Hematopoietic multipotent progenitor cell treated with erythropoietin and hydrocortisone succinate and interleukin-3 and kit ligand, for 8 days (in vitro differentiated cells): ENCODE measurements around the gene VTI1A.
"Not testable (repeated sequence)": the region's sequence is repeated elsewhere in the genome, so short reads cannot be mapped to it uniquely, and the experiment has no call there.

ENCODE experiments used
- DNase-seq: peaks from one replicate; pipeline ENCODE4 v3.0.0-alpha.2; 2015

Gene VTI1A

DNA sequence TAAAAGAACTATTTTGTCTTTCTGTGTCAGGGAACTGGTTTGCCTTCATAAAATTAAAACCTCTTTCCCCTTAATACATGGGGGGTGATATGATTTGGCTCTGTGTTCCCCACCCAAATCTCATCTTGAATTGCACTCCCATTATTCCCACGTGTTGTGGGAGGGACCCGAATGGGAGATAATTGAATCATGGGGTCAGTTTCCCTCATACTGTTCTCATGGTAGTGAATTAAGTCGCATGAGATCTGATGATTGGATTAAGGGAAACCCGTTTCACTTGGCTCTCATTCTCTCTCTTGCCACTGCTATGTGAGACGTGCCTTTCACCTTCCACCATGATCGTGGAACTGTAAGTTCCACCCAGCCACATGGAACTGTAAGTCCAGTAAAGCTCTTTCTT is 142.1 kb downstream of the VTI1A start:
- DNase-seq: no peak

DNA sequence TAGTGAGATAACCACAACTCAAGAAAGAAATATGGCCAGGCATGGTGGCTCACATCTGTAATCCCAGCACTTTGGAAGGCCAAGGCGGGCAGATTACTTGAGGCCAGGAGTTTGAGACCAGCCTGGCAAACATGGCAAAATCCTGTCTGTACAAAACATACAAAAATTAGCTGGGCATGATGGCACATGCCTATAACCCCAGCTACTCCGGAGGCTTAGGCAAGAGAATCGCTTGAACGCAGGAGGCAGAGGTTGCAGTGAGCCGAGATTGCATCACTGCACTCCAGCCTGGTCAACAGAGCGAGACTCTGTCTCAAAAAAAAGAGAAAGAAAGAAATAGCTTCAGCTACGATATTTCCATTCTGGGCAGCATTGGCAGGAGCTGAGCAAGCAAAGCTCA is 143.8 kb downstream of the VTI1A start:
- DNase-seq: not testable (repeated sequence)

DNA sequence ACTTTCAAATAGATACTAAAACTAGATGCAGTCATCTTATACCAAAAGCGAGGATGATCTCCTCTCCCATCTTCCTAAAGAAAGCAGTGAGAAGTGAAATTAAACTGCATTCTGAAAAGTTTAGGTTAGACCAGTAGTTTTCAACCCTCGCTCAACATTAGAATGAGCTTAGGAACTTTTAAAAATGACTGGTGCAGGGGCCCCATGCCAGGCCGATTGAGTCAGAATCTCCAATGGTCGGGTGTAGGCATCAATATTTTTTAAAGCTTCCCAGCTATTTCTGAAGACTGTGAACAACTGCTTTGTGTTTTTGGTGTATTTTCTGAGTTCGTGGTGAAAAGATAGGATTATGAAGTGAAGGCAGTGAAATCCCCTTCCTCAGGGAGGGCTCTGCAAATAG is 146.0 kb downstream of the VTI1A start:
- no peak for DNase-seq

DNA sequence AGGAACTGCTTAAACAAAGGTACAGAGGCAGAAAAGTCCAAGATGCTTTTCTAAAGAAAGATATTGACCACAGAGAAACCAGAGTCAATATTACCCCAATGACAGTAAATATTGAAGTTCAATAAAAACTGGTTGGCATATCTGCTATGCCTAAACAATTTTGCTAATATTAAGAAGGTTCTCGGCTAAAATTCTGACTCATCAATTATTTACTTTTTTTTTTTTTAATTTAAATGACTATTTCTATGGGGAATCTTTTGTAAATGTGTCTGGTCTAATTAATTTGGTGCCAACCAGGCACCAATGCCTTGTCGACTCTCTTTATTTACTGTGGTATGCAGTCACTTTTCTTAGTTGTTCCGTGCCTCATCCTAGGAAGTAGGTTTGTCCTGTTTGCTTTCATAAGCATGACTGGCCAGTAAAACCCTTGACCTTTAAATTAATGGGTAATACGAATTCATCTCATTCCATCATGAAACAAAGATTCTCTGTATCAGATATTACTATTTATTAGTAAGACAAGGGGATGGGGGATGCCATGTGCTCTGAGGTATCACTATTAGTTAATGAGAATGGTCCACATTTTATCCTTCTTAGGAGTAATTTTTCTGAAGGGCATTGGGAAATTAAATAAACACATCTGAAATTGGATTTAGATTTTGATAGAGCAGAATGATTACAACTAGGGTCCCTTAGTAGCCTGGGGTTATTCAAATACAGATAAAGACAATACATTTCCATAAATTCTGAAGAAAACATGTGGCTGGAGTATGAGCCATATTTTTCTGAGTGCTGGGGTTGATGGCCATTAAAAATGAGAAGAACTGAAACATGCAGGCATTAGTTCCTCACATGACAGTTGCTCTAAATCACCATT is 154.4 kb downstream of the VTI1A start:
- no peak for DNase-seq

DNA sequence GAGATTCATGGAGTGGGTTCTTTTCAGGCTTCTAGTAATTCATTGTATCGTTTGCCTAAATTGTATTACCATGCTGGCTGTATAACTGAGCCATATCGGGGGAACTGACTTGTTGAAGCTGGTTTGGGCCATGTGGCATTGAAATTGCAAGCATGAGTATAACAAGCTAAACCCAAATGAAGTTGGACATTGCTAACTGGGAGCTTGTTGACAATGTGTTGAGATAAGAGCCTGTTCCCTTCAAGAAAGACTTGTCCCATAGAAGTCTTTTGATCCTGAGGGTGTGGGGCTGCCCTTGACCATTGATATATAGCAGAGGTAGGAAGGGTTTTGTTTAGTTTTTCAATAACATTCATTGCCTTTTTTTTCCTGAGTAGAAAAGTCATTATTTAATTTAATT is 156.0 kb downstream of the VTI1A start:
- DNase-seq: no peak

DNA sequence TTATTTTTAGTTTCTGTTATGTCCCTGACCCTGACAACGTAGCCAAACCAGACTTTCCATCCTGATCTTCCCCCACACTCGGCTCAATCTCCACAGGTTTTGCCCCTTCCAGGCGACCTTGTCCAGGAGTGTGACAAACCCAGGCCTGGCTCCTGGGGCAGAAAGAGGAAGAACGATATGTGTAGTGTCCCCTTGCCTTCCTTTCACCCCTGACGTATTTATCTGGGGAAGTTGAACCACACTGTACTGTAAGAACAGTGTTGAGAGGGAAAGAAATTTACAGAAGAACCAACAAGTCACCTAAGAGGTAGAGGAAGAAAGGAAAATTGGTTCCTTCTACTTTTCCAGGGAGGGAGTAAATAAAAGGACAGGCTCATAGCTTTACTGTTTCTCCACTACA is 158.0 kb downstream of the VTI1A start:
- no peak for DNase-seq

DNA sequence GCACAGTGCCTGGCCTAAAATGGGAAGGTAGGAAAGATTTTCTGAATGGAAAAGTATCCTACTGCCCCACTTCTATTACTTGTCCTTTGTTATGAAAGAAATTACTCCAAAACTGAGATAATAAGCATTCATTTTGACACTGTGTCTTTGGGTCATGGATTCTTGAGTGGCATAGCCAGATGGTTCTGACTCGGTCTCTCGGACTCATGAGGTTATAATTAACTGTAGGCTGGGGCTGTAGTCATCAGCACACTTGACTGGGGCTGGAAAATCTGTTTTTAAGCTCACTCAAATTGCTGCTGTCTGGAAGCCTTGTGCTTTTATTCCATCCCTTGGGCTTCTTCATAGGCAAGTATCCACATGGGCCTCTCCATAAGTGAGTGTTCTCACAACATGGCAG is 160.5 kb downstream of the VTI1A start:
- no peak for DNase-seq

DNA sequence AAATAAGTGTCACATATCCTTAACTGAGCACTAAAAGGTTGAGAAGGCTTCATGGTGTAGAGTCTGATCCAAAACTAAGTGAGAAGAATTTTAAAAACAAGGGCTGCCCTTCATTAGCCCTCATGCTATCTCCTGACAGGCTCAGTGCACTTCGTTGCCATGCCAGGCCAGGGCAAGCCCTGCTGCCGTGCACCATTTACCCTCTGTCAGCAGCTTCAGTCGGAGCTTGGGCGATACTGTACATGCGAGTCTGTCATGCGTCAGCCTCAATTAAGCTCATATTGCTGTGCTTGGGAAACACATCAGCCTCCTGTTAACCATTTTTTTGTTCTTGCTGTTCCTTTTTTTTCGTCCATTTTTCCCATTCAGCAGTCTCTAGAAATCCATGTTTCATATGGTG is 166.6 kb downstream of the VTI1A start:
- no peak for DNase-seq

DNA sequence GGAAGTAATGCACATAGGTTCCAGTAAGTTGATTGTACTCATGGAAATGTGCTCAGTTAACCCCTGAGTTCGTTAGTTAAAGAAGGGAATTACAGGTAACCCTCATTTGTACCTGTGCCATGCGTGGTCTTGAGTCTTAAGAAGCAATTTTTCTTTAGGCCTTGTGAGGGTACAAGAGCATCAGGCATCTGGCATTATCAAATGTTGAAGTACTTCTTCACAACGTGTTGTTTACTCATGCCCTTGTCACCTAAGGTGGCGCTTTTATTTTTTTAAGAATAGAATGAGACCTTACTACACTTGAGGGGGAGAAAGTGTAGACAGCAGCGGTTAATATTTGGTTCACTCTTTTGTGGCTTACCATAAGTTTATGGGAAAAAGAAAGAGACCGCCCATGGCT is 167.1 kb downstream of the VTI1A start:
- DNase-seq: no peak

DNA sequence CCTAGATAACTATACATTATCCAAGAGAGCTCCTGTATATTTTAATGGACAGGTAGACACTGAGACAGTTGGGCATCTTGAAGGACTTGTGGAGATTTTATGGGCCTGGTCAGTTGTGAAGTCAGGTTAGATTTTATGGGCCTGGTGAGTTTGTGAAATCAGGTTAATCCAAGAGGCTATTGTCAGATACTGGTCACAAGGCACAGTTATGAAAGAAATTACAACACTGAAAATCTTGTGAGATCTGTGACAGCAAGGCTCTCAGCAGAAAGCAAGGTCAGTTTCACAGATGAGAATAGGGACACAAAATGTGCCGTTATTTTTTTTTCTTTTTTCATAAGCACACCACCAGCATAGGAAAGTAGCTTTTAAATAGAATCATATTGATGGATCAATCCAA is 167.6 kb downstream of the VTI1A start:
- DNase-seq: no peak

DNA sequence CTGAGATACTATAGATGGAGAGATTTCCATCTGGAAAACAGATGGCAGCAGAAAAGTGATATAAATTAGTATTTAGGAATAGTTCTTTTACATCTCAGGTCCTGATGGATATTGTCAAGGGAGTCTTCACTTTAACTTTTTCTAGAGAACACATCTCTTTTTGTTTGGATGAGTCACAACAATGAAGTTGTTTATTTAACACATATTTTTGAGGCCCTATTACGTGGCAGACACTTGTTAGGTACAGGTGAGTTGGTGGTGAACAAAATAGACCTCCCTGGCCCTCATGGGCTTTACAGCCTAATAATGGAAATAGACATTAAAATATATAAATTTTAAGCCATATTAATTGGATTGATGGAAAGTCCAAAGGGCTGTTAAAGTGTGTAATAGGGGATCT is 168.3 kb downstream of the VTI1A start:
- DNase-seq: no peak

DNA sequence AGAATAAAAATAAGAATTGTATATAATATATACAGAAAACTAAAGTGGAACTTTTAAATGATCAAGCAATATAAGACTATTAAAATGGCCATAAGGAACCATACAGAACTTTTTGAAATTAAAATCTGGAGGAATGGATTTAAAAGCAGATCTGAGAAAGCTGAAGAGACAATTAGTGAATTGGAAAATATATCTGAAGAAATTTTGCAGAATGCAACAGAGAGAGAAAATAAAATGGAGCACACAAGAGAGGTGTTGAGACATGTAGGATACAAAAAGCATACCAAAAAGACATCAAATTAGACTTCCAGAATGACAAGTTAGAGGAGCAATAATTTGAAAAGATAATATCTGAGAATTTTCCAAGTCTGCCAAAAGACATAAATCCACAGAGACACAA is 169.6 kb downstream of the VTI1A start:
- no peak for DNase-seq

DNA sequence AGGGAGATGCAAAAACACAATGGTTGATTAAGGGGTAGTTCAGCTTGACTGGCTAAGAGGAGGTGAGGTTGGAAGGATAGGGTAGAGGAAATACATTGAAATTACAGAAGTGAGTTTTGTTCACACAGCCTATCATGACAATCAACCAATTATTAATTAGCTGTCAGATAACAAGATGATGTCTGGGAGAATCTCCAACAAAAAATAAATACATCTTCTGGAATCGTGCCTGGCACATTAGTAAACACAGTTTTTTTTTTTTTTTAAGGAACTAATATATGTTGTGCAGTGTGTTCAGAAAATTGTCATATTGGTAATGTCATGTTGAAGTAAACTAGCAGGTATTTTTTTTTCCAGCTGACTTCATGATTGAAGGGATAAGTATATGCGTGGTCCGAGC is 171.8 kb downstream of the VTI1A start:
- DNase-seq: no peak

DNA sequence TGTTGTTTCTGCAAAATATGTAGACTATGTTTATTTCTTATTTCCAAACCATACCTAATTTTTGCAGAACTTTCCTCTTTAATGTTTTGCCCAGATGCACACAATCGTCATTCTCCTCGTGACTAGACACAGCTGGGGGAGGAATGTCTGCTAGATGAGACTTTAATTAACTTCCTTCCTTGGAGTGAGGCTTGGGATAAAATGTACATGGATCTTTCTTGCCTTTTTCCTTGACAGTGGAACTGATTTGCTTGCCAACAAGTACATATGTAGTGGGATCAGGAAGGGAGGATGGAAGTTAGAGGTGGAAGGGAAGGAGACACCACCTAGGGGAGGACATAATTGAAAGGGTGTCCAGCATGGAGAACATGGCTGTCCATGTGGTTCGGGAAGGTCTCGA is 172.5 kb downstream of the VTI1A start:
- no peak for DNase-seq

DNA sequence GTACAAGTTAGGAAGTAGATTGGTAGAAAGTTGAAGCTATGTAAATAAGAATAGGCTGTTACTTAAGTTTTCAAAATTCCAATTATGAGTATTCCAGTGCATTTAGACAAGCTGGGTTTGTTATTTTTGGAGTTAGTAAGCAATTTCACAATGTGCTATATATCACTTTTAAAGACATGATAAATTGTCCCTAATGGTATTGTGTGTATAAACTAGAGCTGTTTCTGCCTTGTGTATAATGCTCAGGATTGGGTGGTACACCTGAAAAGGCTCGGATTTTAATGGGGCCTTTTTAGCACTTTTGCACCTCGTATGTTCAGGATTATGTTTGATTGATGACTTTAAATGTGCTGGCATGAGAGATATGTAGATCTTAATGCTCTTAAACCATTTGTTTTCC is 175.8 kb downstream of the VTI1A start:
- DNase-seq: no peak

DNA sequence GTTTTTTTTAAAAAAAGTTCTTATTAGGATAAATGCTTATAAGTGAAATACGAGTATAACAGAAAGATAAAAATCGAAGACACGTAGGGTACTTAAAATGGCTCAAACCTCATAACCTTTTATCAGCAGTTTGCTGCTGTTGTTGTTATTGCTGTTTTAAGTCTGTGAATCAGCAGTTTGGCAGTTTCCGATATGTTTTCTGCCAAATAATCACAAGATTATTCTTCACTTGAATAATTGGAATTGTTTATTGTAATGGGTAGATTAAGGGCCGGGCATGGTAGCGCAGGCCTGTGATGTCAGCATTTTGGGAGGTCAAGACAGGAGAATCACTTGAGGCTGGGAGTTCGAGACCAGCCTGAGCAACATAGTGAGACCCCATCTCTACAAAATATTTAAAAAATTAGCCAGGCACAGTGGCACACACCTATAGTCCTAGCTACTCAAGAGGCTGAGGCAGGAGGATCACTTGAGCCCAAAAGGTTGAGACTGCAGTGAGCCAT is 177.6 kb downstream of the VTI1A start:
- DNase-seq: no peak

DNA sequence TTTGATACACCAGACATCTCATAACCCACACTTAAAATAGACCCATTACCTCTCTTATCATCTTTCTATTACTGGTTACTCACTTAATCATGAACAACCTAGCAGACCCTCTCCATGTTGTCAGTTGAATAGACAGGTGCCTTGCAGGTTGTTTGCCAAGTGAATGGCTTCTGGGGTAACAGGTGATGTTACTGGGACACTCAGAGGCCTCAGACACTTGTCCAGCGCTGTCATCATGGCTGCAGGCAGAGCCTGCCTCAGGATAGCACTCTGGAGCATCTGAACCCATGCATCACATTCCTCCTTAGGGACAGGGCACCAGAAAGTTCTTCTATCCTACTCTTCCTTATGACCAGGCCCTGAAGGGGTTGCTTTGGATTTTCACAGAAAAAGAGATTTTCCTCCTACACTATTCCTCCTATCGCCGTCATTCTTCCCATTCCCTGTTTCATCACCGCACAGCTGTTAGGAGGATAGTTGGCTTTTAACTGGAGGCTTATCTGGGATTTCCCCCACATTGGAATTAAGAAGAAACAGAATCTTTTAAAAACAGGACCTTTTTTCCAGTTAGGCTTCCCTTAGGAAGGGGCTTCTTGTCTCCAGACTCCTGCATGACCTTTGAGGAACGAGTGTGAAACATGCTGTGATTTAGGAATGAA is 182.1 kb downstream of the VTI1A start:
- DNase-seq: no peak

DNA sequence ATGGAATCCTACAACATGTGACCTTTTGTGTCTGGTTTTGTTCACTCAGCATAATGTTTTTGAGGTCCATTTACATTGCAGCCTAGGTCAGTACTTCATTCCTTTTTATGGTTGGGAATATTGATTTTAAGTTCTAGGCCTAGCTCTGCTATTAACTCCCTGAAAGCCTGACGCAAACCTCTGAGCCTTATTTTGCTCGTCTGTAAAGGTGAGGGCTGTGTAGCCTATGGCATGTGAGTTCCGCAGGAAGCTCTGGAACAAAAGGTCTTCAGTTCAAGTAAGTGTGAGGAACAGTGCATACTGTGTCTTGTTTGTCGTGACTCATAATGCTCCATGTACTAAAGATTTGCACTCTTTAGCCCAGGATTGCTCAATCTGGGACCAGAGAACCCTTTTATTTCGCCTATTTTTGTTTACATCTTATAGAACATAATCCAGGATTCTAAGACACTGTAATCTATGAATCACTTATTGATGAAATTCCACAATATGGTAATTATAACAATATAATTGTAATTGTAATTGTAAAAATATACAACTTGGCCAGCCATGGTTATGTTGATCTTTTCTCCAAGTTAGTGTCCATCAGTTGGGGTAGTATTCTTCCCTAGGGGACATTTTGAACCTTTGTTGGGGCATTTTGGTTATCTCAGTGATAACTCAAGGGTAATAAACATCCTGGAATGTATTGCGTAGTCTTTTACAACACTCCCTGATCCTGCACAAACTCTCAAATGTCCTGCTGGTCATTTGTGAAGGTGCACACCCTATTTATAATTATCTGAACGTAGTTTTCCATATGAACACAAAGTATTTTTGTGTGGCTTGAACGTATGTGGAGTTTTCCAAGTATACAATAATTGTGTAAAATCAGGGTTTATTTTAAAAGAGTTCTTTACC is 184.7 kb downstream of the VTI1A start:
- DNase-seq: no peak

DNA sequence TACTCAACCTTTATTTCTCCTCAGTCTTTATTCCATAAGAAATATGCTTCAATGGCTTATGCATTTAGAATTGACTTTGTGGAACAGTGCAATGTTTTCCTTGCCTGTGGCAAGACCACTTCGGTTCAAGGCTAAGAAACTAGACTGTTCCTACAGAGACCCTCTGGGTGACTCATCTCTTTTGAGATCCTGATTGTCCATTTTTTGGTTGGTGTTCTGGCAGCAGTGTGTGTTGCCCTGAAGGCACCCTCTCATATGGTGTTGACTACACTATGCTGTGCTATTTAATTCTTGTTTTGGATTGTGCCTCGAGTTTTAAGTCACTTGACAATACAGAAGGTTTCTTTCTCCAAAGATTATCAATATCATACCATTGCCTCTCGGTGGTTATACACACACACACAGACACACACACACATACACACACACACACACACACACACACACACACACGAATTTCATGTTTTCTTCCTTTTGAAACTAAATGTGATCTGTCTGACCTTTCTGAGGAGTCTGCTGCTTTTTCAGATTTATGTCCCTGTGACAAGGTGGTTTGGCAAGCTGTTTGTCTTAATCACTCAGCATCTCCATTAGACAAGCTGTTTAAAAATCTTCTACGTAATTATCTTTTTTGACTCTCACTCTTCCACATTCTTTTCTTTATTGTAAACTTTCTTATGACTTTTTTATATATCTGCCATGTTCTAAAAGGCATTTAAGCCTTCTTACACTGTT is 187.2 kb downstream of the VTI1A start:
- DNase-seq: no peak

DNA sequence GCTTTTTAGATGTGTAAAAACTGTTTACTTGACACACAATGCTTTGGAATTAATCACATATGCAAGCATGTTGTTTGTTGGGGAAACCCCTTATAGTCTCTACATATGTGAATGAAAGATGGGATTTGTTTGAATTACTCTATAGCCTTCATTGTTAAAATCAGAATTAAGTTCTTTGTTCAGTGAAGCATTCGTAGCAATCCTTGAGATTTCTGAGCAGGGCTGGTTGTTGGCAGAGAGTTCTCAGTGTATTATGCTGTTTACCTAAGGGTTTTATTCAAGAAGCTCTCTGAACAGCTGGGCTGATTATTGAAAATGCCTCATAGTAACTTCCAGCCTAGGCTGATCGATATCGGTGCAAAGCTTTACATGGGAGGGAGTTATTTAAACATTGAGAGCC is 190.9 kb downstream of the VTI1A start:
- DNase-seq: no peak

DNA sequence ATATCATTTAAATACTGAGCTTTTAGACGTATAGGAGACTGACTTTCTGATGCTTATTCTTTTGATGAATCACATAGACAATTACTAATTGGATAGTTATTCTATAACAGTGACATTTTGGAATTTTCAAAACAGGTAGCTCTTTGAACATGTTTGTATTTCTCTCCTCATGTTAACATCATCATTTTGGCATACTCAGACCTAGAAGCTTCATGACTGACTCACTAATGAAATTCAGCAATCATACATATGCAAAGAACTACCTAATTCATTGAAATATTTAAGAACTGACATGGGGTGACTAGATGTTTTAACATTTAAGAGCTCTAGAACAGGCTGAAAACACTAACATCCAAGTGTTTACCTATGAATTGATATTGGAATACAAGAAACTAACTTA is 192.3 kb downstream of the VTI1A start:
- DNase-seq: no peak

DNA sequence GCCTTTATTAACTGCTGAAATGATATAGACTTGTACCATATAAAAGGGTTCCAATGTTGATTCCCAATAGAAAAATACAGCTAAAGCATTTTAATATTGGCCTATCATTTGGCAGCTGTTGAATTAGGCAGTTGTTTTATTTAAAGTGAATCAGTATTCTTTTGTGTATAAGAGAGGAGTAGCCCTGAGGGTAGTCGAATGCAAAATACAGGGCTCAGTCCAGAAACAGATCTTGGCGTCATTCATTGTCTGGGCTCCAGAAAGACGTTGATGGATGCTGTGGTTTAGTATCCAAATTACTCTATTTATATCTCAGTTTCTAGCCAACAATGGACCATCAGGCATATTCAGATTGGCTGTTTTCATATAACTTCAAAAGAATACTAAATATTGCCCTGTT is 193.6 kb downstream of the VTI1A start:
- no peak for DNase-seq
